HL-60 (cell line): ENCODE measurements around the gene CCDC182.

Experiments
- DNase-seq, 2 experiments: peaks; one replicate each; pipeline ENCODE4 v3.0.0-alpha.2; 2010 to 2020; ENCODE audit warnings: low read depth in 1 of 2, low spot score in 1 of 2
- H3K27ac ChIP-seq: fragments of 250-450 bp; sonication (Bioruptor Pico); replicated peaks from 2 replicates; pipeline ENCODE4 v1.5.1; 2020; ENCODE audit warnings: mild to moderate bottlenecking, moderate library complexity
- H3K27me3 ChIP-seq: fragments of 250-450 bp; sonication (Bioruptor Pico); 2 replicates; pipeline ENCODE4 v1.5.1; 2021; ENCODE audit warnings: mild to moderate bottlenecking, moderate library complexity; ENCODE audit not compliant: insufficient read depth, poor library complexity, severe bottlenecking
- H3K4me3 ChIP-seq: replicated peaks from 2 replicates; pipeline ENCODE4 v1.5.1; 2011; ENCODE audit warnings: mild to moderate bottlenecking, control low read depth, low read length; ENCODE audit not compliant: insufficient read depth
- CTCF ChIP-seq: IDR thresholded peaks from one replicate; pipeline ENCODE4 v1.5.1; 2011; ENCODE audit warnings: low read length, control low read depth, inconsistent platforms; ENCODE audit not compliant: insufficient read depth
- GABPA ChIP-seq: IDR thresholded peaks from 2 replicates; pipeline ENCODE4 v1.6.1; 2012; ENCODE audit warnings: low read depth
- POLR2AphosphoS5 ChIP-seq: IDR thresholded peaks from 2 replicates; pipeline ENCODE4 v1.6.1; 2012; ENCODE audit warnings: low read depth
- REST ChIP-seq: IDR thresholded peaks from 2 replicates; pipeline ENCODE4 v1.6.1; 2012; ENCODE audit warnings: low read depth; ENCODE audit not compliant: insufficient replicate concordance
- SPI1 ChIP-seq: IDR thresholded peaks from 2 replicates; pipeline ENCODE4 v1.6.1; 2012; ENCODE audit warnings: low read depth, mild to moderate bottlenecking, borderline replicate concordance

CCDC182 gene

GRCh38 chr17:57721967-57722703, 23.0 kb downstream of the CCDC182 start:
- TF ChIP-seq GABPA (no peak), POLR2AphosphoS5 (no peak), SPI1 (no peak), CTCF (no peak), REST (no peak)
- Histone ChIP-seq H3K27ac (no peak overlapping the region), H3K4me3 (no peak overlapping the region), H3K27me3 (no peaks in the 10 kb centered on the region)
- no peak for DNase-seq

- TF ChIP-seq CTCF (no peak), REST (no peak), SPI1 (no peak), GABPA (no peak), POLR2AphosphoS5 (no peak)
- Histone ChIP-seq H3K4me3 (no peak overlapping the region), H3K27me3 (peaks cover 5% of the 10 kb centered on the region), H3K27ac (no peak overlapping the region)
- no peak for DNase-seq
Measured at GRCh38 chr17:57720386-57721035, 24.6 kb downstream of the CCDC182 start.

- H3K27me3 ChIP-seq: peaks cover 5% of the 10 kb centered on the region
Measured at GRCh38 chr17:57718878-57719277, 26.2 kb downstream of the CCDC182 start.

More at GRCh38 chr17:57718878-57719277, 26.2 kb downstream of the CCDC182 start:
- Histone ChIP-seq H3K27ac (no peak overlapping the region), H3K4me3 (no peak overlapping the region)
- DNase-seq: no peak
- no peak for TF ChIP-seq POLR2AphosphoS5
- no peak for TF ChIP-seq SPI1
- TF ChIP-seq GABPA: no peak
- no peak for TF ChIP-seq REST
- no peak for TF ChIP-seq CTCF
